HepG2 (cell line): Measurements from ENCODE around the gene SGCD. TPM values are rescaled to one million over a fixed set of nuclear protein-coding genes. Genes with fewer than 3 reads are reported as not detected.

Source experiments
- ATAC-seq: fragments of 200-7000 bp; cut with Tn5 transposase; 3 replicates; pipeline ENCODE4 v1.9.1; 2020; ENCODE audit warnings: mild to moderate bottlenecking, moderate library complexity
- BruUV-seq: library from RNA; stranded (reverse); fragments of 400-500 nt; replicated peaks from 2 replicates; lab custom pipeline; 2021; lab: Mats Ljungman, UMichigan
- CTCF ChIA-PET: fragments of 300-600 bp; formaldehyde crosslinking; extraction: SDS; loops from one replicate; lab custom pipeline; 2021; ENCODE audit warnings: low total read pairs, inconsistent platforms, low intra/inter-chr PET ratio; lab: Yijun Ruan, JAX
- POLR2A ChIA-PET: fragments of 350-600 bp; sonication (Branson Sonifier 250); formaldehyde crosslinking; loops from one replicate; lab custom pipeline; 2020; ENCODE audit warnings: antibody characterized with exemption, inconsistent platforms; lab: Yijun Ruan, JAX
- DNase-seq: peaks from one replicate; pipeline ENCODE4 v3.0.0-alpha.2; 2015; ENCODE audit warnings: low spot score
- FAIRE-seq: peaks from 3 replicates; lab custom pipeline; 2011; peaks lifted over from hg19 to GRCh38; lab: Jason Lieb, UNC
- H2AFZ ChIP-seq: one replicate; pipeline ENCODE4 v1.6.1; 2011; ENCODE audit warnings: low read length, inconsistent platforms
- H3K27ac ChIP-seq: fragments of 300-600 bp; 3 replicates; pipeline ENCODE4 v1.8.0; 2011; ENCODE audit warnings: mixed run types, mild to moderate bottlenecking, mixed read lengths, low read length, inconsistent platforms; ENCODE audit not compliant: insufficient read depth; ENCODE audit errors: extremely low read length
- H3K27me3 ChIP-seq, 2 experiments: fragments of 200-600 bp in 1 of 2; 2 replicates in 1 of 2; 3 replicates in 1 of 2; pipeline versions ENCODE4 v1.6.0 to v1.8.0; 2011; ENCODE audit warnings: low read length in 2 of 2, mild to moderate bottlenecking in 2 of 2, moderate library complexity in 2 of 2, inconsistent platforms in 1 of 2; ENCODE audit not compliant: insufficient read depth in 2 of 2, control insufficient read depth in 1 of 2
- H3K36me3 ChIP-seq, 2 experiments: fragments of 200-600 bp in 1 of 2; replicated peaks in 1 of 2; 2 replicates in 1 of 2; 3 replicates in 1 of 2; pipeline versions ENCODE4 v1.5.1 to v1.8.0; 2011; ENCODE audit warnings: low read length in 2 of 2, inconsistent platforms in 1 of 2; ENCODE audit not compliant: insufficient read depth in 2 of 2, control insufficient read depth in 1 of 2
- H3K4me1 ChIP-seq: 2 replicates; pipeline ENCODE4 v1.5.1; 2012; ENCODE audit warnings: low read length, inconsistent platforms; ENCODE audit not compliant: insufficient read depth
- H3K4me2 ChIP-seq: 2 replicates; pipeline ENCODE4 v1.6.0; 2011; ENCODE audit warnings: low read depth, low read length, inconsistent platforms
- H3K4me3 ChIP-seq, 3 experiments: fragments of 200-600 bp in 1 of 3; sonication (generic), shearing (Covaris generic) in 1 of 3; replicated peaks in 1 of 3; 2 replicates each; pipeline ENCODE4 v1.5.1; 2011 to 2016; ENCODE audit warnings: low read length in 3 of 3, inconsistent platforms in 2 of 3, low read depth in 2 of 3, mild to moderate bottlenecking in 2 of 3, control low read depth in 1 of 3, mixed read lengths in 1 of 3; ENCODE audit not compliant: insufficient read depth in 1 of 3
- H3K79me2 ChIP-seq: one replicate; pipeline ENCODE4 v1.6.1; 2011; ENCODE audit warnings: low read length, inconsistent platforms; ENCODE audit not compliant: insufficient read depth
- H3K9ac ChIP-seq: 2 replicates; pipeline ENCODE4 v1.6.0; 2011; ENCODE audit warnings: mild to moderate bottlenecking, low read depth, low read length, inconsistent platforms; ENCODE audit not compliant: insufficient read depth
- H3K9me3 ChIP-seq: 2 replicates; pipeline ENCODE4 v1.5.1; 2012; ENCODE audit warnings: mild to moderate bottlenecking, low read length
- H4K20me1 ChIP-seq: 2 replicates; pipeline ENCODE4 v1.6.0; 2011; ENCODE audit warnings: inconsistent platforms, mild to moderate bottlenecking, low read length, moderate library complexity; ENCODE audit not compliant: insufficient read depth
- FOSL1 ChIP-seq: sonication (generic); formaldehyde crosslinking; IDR thresholded peaks from 2 replicates; pipeline ENCODE4 v1.9.0; 2021; ENCODE audit warnings: missing genetic modification reagents, borderline replicate concordance
- TCF7 ChIP-seq: sonication (generic); IDR thresholded peaks from 2 replicates; pipeline ENCODE4 v1.6.1; 2016; ENCODE audit warnings: antibody characterized with exemption, low read depth
- ZFP37 ChIP-seq: sonication (generic); formaldehyde crosslinking; IDR thresholded peaks from 2 replicates; pipeline ENCODE4 v1.4.0; 2020; ENCODE audit warnings: missing genetic modification reagents, borderline replicate concordance
- ZNF142 ChIP-seq: sonication (generic); formaldehyde crosslinking; IDR thresholded peaks from 2 replicates; pipeline ENCODE4 v1.4.0; 2020; ENCODE audit warnings: missing genetic modification reagents
- WGBS: methylation state at CpG from one replicate; pipeline ENCODE4 v1.1.6; 2017; ENCODE audit warnings: low lambda C conversion rate; 5-methylcytosine and 5-hydroxymethylcytosine counted together
- in situ Hi-C: cut with HindIII; loops from 2 replicates; pipeline ENCODE4 v1.10.0; 2017; ENCODE audit warnings: low pct_unique_long_range_greater_than_20kb; ENCODE audit not compliant: extremely low pct_ligation_motif_present
- intact Hi-C: fragments of 100-400 bp; cut with micrococcal nuclease; formaldehyde crosslinking; loops from one replicate; pipeline ENCODE4 v1.10.0; 2022; ENCODE audit not compliant: unreplicated experiment
- polyA plus RNA-seq, 8 experiments: library from polyadenylated mRNA; depleted of rRNA in 3 of 8; stranded (reverse) in 7 of 8; unstranded in 1 of 8; fragments of >200 nt; fragmentation: Illumina TruSeq in 4 of 8; extraction: Trizol in 4 of 8; gene quantifications; 2 replicates each; pipeline versions ENCODE4 v1.2.1 to v1.2.3, GENCODE V29; 2011 to 2016; ENCODE audit warnings: low read depth in 4 of 8, missing spikeins in 1 of 8, mixed read lengths in 1 of 8; ENCODE audit not compliant: insufficient read depth in 1 of 8
- total RNA-seq, 5 experiments: library from RNA; depleted of rRNA; stranded (reverse); fragments of >200 nt; fragmentation: Illumina TruSeq; extraction: Trizol; gene quantifications; 2 replicates each; pipeline ENCODE4 v1.2.3, GENCODE V29; 2016; ENCODE audit warnings: low read depth in 1 of 5

SGCD gene
- total and polyA plus RNA-seq, 2 of the 13 experiments (the other 11 are each of a cell fraction or from before 2014, with no cell fraction given), result not detected

- H3K79me2 ChIP-seq, result no peaks in the 10 kb centered on the region
- H3K27ac ChIP-seq, result no peak overlapping the region
- H3K4me1 ChIP-seq, result no peaks in the 10 kb centered on the region
- 17% methylated on average over 3 of the region's 3 CpGs for WGBS
- intact Hi-C loops (no loop called here), in situ Hi-C loops (no loop called here)
- no peak for FAIRE-seq
- ChIA-PET POLR2A (no interaction called here), CTCF (no interaction called here)
- no peak overlapping the region for H3K4me3 ChIP-seq
- H3K9me3 ChIP-seq, result no peaks in the 10 kb centered on the region
- no peaks in the 10 kb centered on the region for H3K36me3 ChIP-seq
- H2AFZ ChIP-seq, result no peak overlapping the region
- BruUV-seq, result no TSS peak
- H3K9ac ChIP-seq, result no peak overlapping the region
- H3K27me3 ChIP-seq, result no peaks in the 10 kb centered on the region
- no peak for ATAC-seq
- TF ChIP-seq FOSL1 (CRISPR knock-in tag) (no peak), ZFP37 (CRISPR knock-in tag) (no peak), ZNF142 (no peak), TCF7 (no peak)
- no peaks in the 10 kb centered on the region for H4K20me1 ChIP-seq
- DNase-seq, result no peak
- H3K4me2 ChIP-seq, result no peak overlapping the region
These were observed 313.8 kb downstream of the SGCD start for GRCh38 chr5:156640691-156641241.
